ENCODE results near the gene MAP1LC3B2. TPM values are rescaled to one million over a fixed set of nuclear protein-coding genes. Genes with fewer than 3 reads are reported as not detected.
"Not testable (repeated sequence)": the region's sequence is repeated elsewhere in the genome, so short reads cannot be mapped to it uniquely, and the experiment has no call there.

Gene MAP1LC3B2
- total RNA-seq, 1 experiment from 2014 or later = 1.9 TPM

DNA sequence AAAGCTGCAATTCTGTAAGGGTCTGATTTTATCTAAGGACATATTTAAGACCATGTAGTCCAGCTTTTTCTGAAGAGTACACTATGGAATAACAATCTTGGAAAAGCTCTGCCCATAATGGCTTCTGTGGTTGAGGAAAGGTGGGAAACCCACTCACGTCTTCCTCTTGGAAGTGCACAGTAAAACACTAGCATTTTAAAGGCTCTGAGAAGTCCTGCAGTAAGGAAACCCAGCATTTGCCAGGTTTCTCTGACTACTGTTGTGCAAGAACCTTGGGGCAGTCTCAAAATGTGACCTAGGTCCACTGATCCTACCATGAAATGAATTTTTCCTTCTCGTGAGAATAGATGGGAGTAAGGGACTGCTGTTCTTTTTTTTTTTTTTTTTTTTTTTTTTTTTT is 11.9 kb downstream of the MAP1LC3B2 start:
- H3K4me1 ChIP-seq (ENCODE audit: control insufficient read depth, insufficient read depth, low read length) = no peaks in the 10 kb centered on the region
- H3K27ac ChIP-seq (ENCODE audit: low read length) = no peak overlapping the region
- H3K9me3 ChIP-seq (ENCODE audit: control insufficient read depth, insufficient read depth, low read depth, low read length) = no peaks in the 10 kb centered on the region
- POLR2A ChIA-PET = no interaction called here
- CTCF ChIA-PET = no interaction called here
- in situ Hi-C loops (cut with HindIII; ENCODE audit: low pct_unique_long_range_greater_than_20kb, low sequenced_read_pairs) = no loop called here
- H3K27me3 ChIP-seq (ENCODE audit: control insufficient read depth, insufficient read depth, low read length) = no peaks in the 10 kb centered on the region
- TF ChIP-seq TCF7L2 (IDR thresholded peaks at IDR 0.05; ENCODE audit: low read depth, low read length) (no peak), SIN3A (IDR thresholded peaks at IDR 0.05; ENCODE audit: borderline replicate concordance, insufficient read depth, low read depth, low read length) (no peak), POLR2AphosphoS5 (IDR thresholded peaks at IDR 0.05; ENCODE audit: low read depth, low read length) (no peak)
- TF ChIP-seq, protein P1, sequence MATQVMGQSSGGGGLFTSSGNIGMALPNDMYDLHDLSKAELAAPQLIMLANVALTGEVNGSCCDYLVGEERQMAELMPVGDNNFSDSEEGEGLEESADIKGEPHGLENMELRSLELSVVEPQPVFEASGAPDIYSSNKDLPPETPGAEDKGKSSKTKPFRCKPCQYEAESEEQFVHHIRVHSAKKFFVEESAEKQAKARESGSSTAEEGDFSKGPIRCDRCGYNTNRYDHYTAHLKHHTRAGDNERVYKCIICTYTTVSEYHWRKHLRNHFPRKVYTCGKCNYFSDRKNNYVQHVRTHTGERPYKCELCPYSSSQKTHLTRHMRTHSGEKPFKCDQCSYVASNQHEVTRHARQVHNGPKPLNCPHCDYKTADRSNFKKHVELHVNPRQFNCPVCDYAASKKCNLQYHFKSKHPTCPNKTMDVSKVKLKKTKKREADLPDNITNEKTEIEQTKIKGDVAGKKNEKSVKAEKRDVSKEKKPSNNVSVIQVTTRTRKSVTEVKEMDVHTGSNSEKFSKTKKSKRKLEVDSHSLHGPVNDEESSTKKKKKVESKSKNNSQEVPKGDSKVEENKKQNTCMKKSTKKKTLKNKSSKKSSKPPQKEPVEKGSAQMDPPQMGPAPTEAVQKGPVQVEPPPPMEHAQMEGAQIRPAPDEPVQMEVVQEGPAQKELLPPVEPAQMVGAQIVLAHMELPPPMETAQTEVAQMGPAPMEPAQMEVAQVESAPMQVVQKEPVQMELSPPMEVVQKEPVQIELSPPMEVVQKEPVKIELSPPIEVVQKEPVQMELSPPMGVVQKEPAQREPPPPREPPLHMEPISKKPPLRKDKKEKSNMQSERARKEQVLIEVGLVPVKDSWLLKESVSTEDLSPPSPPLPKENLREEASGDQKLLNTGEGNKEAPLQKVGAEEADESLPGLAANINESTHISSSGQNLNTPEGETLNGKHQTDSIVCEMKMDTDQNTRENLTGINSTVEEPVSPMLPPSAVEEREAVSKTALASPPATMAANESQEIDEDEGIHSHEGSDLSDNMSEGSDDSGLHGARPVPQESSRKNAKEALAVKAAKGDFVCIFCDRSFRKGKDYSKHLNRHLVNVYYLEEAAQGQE (IDR thresholded peaks at IDR 0.05; ENCODE audit: insufficient read depth in 1 of 2, low read depth in 2 of 2, low read length in 1 of 2) = no peak
- TF ChIP-seq, protein P2, sequence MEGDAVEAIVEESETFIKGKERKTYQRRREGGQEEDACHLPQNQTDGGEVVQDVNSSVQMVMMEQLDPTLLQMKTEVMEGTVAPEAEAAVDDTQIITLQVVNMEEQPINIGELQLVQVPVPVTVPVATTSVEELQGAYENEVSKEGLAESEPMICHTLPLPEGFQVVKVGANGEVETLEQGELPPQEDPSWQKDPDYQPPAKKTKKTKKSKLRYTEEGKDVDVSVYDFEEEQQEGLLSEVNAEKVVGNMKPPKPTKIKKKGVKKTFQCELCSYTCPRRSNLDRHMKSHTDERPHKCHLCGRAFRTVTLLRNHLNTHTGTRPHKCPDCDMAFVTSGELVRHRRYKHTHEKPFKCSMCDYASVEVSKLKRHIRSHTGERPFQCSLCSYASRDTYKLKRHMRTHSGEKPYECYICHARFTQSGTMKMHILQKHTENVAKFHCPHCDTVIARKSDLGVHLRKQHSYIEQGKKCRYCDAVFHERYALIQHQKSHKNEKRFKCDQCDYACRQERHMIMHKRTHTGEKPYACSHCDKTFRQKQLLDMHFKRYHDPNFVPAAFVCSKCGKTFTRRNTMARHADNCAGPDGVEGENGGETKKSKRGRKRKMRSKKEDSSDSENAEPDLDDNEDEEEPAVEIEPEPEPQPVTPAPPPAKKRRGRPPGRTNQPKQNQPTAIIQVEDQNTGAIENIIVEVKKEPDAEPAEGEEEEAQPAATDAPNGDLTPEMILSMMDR (IDR thresholded peaks at IDR 0.05) = no peak
- ATAC-seq (no peak), DNase-seq (ENCODE audit: low read depth, low spot score) (no peak)
- intact Hi-C loops (cut with micrococcal nuclease; ENCODE audit: unreplicated experiment) = no loop called here
- H3K36me3 ChIP-seq (ENCODE audit: control insufficient read depth, insufficient read depth, low read length) = no peaks in the 10 kb centered on the region
- no TSS peak for BruUV-seq (replicated peaks)
- no peak overlapping the region for H3K4me3 ChIP-seq (ENCODE audit: low read depth in 2 of 2, low read length in 2 of 2)

DNA sequence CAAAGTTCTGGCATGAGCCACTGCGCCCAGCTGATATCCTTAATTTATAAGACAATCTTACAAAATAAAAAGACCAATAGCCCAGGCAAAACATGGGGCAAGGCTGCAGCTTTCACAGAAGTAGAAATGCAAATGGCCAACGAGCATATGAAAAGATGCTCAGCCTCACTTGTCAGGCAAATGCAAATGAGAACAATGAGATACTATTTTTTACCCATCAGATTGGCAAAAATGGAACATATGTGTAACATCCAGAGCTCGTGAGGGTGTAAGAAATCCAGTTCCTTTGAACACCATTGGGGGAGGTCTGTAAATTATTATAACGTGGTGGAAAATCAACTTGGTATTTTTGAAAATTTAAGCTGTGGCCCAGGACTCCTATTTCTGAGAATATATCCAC is 14.6 kb downstream of the MAP1LC3B2 start:
- H3K9me3 ChIP-seq (ENCODE audit: control insufficient read depth, insufficient read depth, low read depth, low read length) = no peaks in the 10 kb centered on the region
- ATAC-seq (no peak), DNase-seq (ENCODE audit: low read depth, low spot score) (no peak)
- in situ Hi-C loops (cut with HindIII; ENCODE audit: low pct_unique_long_range_greater_than_20kb, low sequenced_read_pairs) = no loop called here
- no peaks in the 10 kb centered on the region for H3K36me3 ChIP-seq (ENCODE audit: control insufficient read depth, insufficient read depth, low read length)
- TF ChIP-seq POLR2AphosphoS5 (IDR thresholded peaks at IDR 0.05; ENCODE audit: low read depth, low read length) = no peak
- TF ChIP-seq SIN3A (IDR thresholded peaks at IDR 0.05; ENCODE audit: borderline replicate concordance, insufficient read depth, low read depth, low read length) = no peak
- intact Hi-C loops (cut with micrococcal nuclease; ENCODE audit: unreplicated experiment) = no loop called here
- no peak overlapping the region for H3K4me3 ChIP-seq (ENCODE audit: low read depth in 2 of 2, low read length in 2 of 2)
- no peak overlapping the region for H3K27ac ChIP-seq (ENCODE audit: low read length)
- ChIA-PET POLR2A (no interaction called here), CTCF (no interaction called here)
- no peaks in the 10 kb centered on the region for H3K4me1 ChIP-seq (ENCODE audit: control insufficient read depth, insufficient read depth, low read length)
- no TSS peak for BruUV-seq (replicated peaks)
- no peaks in the 10 kb centered on the region for H3K27me3 ChIP-seq (ENCODE audit: control insufficient read depth, insufficient read depth, low read length)

DNA sequence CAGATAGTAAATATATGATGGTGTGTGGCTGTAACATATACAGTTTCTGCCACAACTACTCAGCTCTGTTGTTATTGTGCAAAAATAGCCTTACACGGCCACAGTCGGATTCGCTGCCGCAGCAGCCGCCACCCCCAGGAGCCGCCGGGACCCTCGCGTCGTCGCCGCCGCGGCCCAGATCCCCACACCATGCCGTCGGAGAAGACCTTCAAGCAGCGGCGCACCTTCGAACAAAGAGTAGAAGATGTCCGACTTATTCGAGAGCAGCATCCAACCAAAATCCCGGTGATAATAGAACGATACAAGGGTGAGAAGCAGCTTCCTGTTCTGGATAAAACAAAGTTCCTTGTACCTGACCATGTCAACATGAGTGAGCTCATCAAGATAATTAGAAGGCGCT is 16.6 kb downstream of the MAP1LC3B2 start:
- H3K4me3 ChIP-seq (ENCODE audit: low read depth in 2 of 2, low read length in 2 of 2); ATAC-seq; DNase-seq (ENCODE audit: low read depth, low spot score); intact Hi-C loops (cut with micrococcal nuclease; ENCODE audit: unreplicated experiment); in situ Hi-C loops (cut with HindIII; ENCODE audit: low pct_unique_long_range_greater_than_20kb, low sequenced_read_pairs); CTCF ChIA-PET; H3K36me3 ChIP-seq (ENCODE audit: control insufficient read depth, insufficient read depth, low read length); H3K4me1 ChIP-seq (ENCODE audit: control insufficient read depth, insufficient read depth, low read length); BruUV-seq (replicated peaks); H3K27ac ChIP-seq (ENCODE audit: low read length); H3K27me3 ChIP-seq (ENCODE audit: control insufficient read depth, insufficient read depth, low read length); POLR2A ChIA-PET; H3K9me3 ChIP-seq (ENCODE audit: control insufficient read depth, insufficient read depth, low read depth, low read length): not testable (repeated sequence)
